A549 (cell line): ENCODE measurements around the gene ADGRL3. TPM values are rescaled to one million over a fixed set of nuclear protein-coding genes. Genes with fewer than 3 reads are reported as not detected.

Experiments
- ATAC-seq, 2 experiments: fragments of 200-7000 bp in 1 of 2; fragments of >200 bp in 1 of 2; cut with Nextera tagmentation in 1 of 2; cut with Tn5 transposase in 1 of 2; 3 replicates each; pipeline versions ENCODE4 v1.8.0 to v1.9.1; 2018 to 2020; ENCODE audit warnings: mild to moderate bottlenecking in 1 of 2, moderate library complexity in 1 of 2
- CTCF ChIA-PET: fragments of 300-600 bp; sonication (Branson Sonifier 250); formaldehyde crosslinking; extraction: SDS; loops from one replicate; lab custom pipeline; 2021; ENCODE audit warnings: antibody characterized with exemption, inconsistent platforms; lab: Yijun Ruan, JAX
- POLR2A ChIA-PET: fragments of 350-600 bp; formaldehyde crosslinking; extraction: SDS; loops from one replicate; lab custom pipeline; 2021; ENCODE audit warnings: antibody characterized with exemption, inconsistent platforms; lab: Yijun Ruan, JAX
- DNase-seq, 2 experiments: peaks; one replicate each; pipeline versions ENCODE4 v3.0.0 to v3.0.0-alpha.2; 2011 to 2016; ENCODE audit warnings: low read depth in 1 of 2, low spot score in 1 of 2
- FAIRE-seq: peaks from 2 replicates; lab custom pipeline; 2011; peaks lifted over from hg19 to GRCh38; lab: Jason Lieb, UNC
- H3K27ac ChIP-seq, 2 experiments: fragments of >200 bp; sonication (Bioruptor Twin); formaldehyde crosslinking; 3 replicates each; pipeline ENCODE4 v1.5.1; 2016 to 2017
- H3K4me1 ChIP-seq: fragments of >200 bp; sonication (Bioruptor Twin); formaldehyde crosslinking; 3 replicates; pipeline ENCODE4 v1.6.1; 2016
- H3K4me2 ChIP-seq: fragments of >200 bp; sonication (Bioruptor Twin); formaldehyde crosslinking; 3 replicates; pipeline ENCODE4 v1.6.1; 2016
- H3K4me3 ChIP-seq: fragments of >200 bp; sonication (Bioruptor Twin); formaldehyde crosslinking; 3 replicates; pipeline ENCODE4 v1.5.1; 2016
- H3K9me3 ChIP-seq: fragments of >200 bp; sonication (Bioruptor Twin); formaldehyde crosslinking; 3 replicates; pipeline ENCODE4 v1.6.1; 2016
- CBX2 ChIP-seq: fragments of 200-600 bp; sonication (generic); IDR thresholded peaks from 2 replicates; pipeline ENCODE4 v1.6.1; 2016; ENCODE audit warnings: low read depth, mild to moderate bottlenecking, borderline replicate concordance
- CBX8 ChIP-seq: fragments of 200-600 bp; sonication (generic); IDR thresholded peaks from 2 replicates; pipeline ENCODE4 v1.6.1; 2016
- E2F6 ChIP-seq: IDR thresholded peaks from 2 replicates; pipeline ENCODE4 v1.6.1; 2012; ENCODE audit warnings: low read depth, borderline replicate concordance
- EHMT2 ChIP-seq: fragments of 200-600 bp; sonication (generic); IDR thresholded peaks from 2 replicates; pipeline ENCODE4 v1.6.1; 2016; ENCODE audit warnings: antibody characterized with exemption, low read depth, mild to moderate bottlenecking, moderate library complexity
- EP300 ChIP-seq, 2 experiments: fragments of >200 bp; sonication (Bioruptor Twin); formaldehyde crosslinking; IDR thresholded peaks; 2 replicates in 1 of 2; 3 replicates in 1 of 2; pipeline ENCODE4 v1.6.1; 2016 to 2017
- HDAC2 ChIP-seq: fragments of 200-600 bp; sonication (generic); IDR thresholded peaks from 2 replicates; pipeline ENCODE4 v1.6.1; 2016
- HOXA7 ChIP-seq: fragments of 250-450 bp; sonication (Bioruptor Pico); IDR thresholded peaks from 2 replicates; pipeline ENCODE4 v1.5.0; 2020; ENCODE audit warnings: mild to moderate bottlenecking, moderate library complexity
- JUNB ChIP-seq: fragments of >200 bp; sonication (Bioruptor Twin); formaldehyde crosslinking; IDR thresholded peaks from 2 replicates; pipeline ENCODE4 v1.6.1; 2016
- KDM5A ChIP-seq: fragments of 200-600 bp; sonication (generic); IDR thresholded peaks from 2 replicates; pipeline ENCODE4 v1.6.1; 2016; ENCODE audit warnings: antibody characterized with exemption, mild to moderate bottlenecking
- MAFK ChIP-seq: fragments of 450-650 bp; IDR thresholded peaks from 2 replicates; pipeline ENCODE4 v1.6.1; 2014; ENCODE audit not compliant: partially characterized antibody
- MAZ ChIP-seq: fragments of 150-350 bp; IDR thresholded peaks from 2 replicates; pipeline ENCODE4 v1.6.1; 2014; ENCODE audit warnings: antibody characterized with exemption, low read depth, low read length, borderline replicate concordance
- NPAS2 ChIP-seq: fragments of 250-450 bp; sonication (Bioruptor Pico); IDR thresholded peaks from 2 replicates; pipeline ENCODE4 v1.8.0; 2022; ENCODE audit warnings: mild to moderate bottlenecking, moderate library complexity, borderline replicate concordance
- NR3C1 ChIP-seq: fragments of >200 bp; sonication (Bioruptor Twin); formaldehyde crosslinking; IDR thresholded peaks from 3 replicates; pipeline ENCODE4 v1.6.1; 2017
- PBX3 ChIP-seq: IDR thresholded peaks from 2 replicates; pipeline ENCODE4 v1.6.1; 2012
- POLR2A ChIP-seq: IDR thresholded peaks from 2 replicates; pipeline ENCODE4 v1.6.1; 2012; ENCODE audit warnings: mild to moderate bottlenecking, low read length
- RCOR1 ChIP-seq: fragments of 150-350 bp; IDR thresholded peaks from 2 replicates; pipeline ENCODE4 v1.6.1; 2014; ENCODE audit warnings: antibody characterized with exemption, low read length, low read depth
- REST ChIP-seq: fragments of 200-600 bp; sonication (generic); IDR thresholded peaks from 2 replicates; pipeline ENCODE4 v1.6.1; 2016; ENCODE audit warnings: antibody characterized with exemption, mild to moderate bottlenecking, moderate library complexity
- TP53 ChIP-seq: fragments of 250-450 bp; sonication (Bioruptor Pico); IDR thresholded peaks from 2 replicates; pipeline ENCODE4 v1.5.0; 2021; ENCODE audit warnings: mild to moderate bottlenecking, moderate library complexity
- ZC3H11A ChIP-seq: fragments of 450-650 bp; IDR thresholded peaks from 2 replicates; pipeline ENCODE4 v1.6.1; 2014; ENCODE audit warnings: antibody characterized with exemption, mild to moderate bottlenecking
- ZFP36 ChIP-seq: fragments of 450-650 bp; IDR thresholded peaks from 2 replicates; pipeline ENCODE4 v1.6.1; 2014; ENCODE audit warnings: borderline replicate concordance; ENCODE audit not compliant: partially characterized antibody
- ZNF302 ChIP-seq: fragments of 250-450 bp; sonication (Bioruptor Pico); IDR thresholded peaks from 2 replicates; pipeline ENCODE4 v1.9.0; 2021; ENCODE audit warnings: inconsistent platforms, mild to moderate bottlenecking, moderate library complexity
- ZSCAN20 ChIP-seq: fragments of 250-450 bp; sonication (Bioruptor Pico); IDR thresholded peaks from 2 replicates; pipeline ENCODE4 v1.8.0; 2022; ENCODE audit warnings: mild to moderate bottlenecking, moderate library complexity
- WGBS: methylation state at CpG from one replicate; pipeline ENCODE4 v1.1.6; 2017; ENCODE audit errors: missing lambda C conversion rate; 5-methylcytosine and 5-hydroxymethylcytosine counted together
- polyA plus RNA-seq, 4 experiments: library from polyadenylated mRNA; depleted of rRNA in 3 of 4; stranded (reverse); fragments of >200 nt; fragmentation: RNase III in 1 of 4; extraction: RNeasy Plus Mini Kit Qiagen cat#74134 plus additional on column Dnase treatment in 1 of 4; gene quantifications; 2 replicates in 3 of 4; 3 replicates in 1 of 4; pipeline ENCODE4 v1.2.3, GENCODE V29; 2011 to 2017
- TF ChIP-seq, protein P1 (sequence below): fragments of 150-350 bp; IDR thresholded peaks from 2 replicates; pipeline ENCODE4 v1.6.1; 2014; ENCODE audit warnings: low read depth, mild to moderate bottlenecking, low read length
- TF ChIP-seq, protein P2 (sequence below): fragments of 250-450 bp; sonication (Bioruptor Pico); IDR thresholded peaks from 2 replicates; pipeline ENCODE4 v1.5.0; 2020; ENCODE audit warnings: low read depth, mild to moderate bottlenecking, moderate library complexity
- TF ChIP-seq, protein P3 (sequence below): fragments of 250-450 bp; sonication (Bioruptor Pico); IDR thresholded peaks from 2 replicates; pipeline ENCODE4 v1.5.0; 2021; ENCODE audit warnings: mild to moderate bottlenecking, moderate library complexity, borderline replicate concordance

Gene ADGRL3
- polyA plus RNA-seq, 2 of the 4 experiments (the other 2 are of a cell fraction), result 0.05 to 0.12 TPM

GRCh38 chr4:61760820-61761219, 560.7 kb downstream of the ADGRL3 start:
- H3K4me1 ChIP-seq, result no peaks in the 10 kb centered on the region
- WGBS, result 6% methylated on average over 2 of the region's 2 CpGs
- no peak overlapping the region for H3K4me2 ChIP-seq
- TF ChIP-seq, protein P1, sequence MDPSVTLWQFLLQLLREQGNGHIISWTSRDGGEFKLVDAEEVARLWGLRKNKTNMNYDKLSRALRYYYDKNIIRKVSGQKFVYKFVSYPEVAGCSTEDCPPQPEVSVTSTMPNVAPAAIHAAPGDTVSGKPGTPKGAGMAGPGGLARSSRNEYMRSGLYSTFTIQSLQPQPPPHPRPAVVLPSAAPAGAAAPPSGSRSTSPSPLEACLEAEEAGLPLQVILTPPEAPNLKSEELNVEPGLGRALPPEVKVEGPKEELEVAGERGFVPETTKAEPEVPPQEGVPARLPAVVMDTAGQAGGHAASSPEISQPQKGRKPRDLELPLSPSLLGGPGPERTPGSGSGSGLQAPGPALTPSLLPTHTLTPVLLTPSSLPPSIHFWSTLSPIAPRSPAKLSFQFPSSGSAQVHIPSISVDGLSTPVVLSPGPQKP, result no peak
- no peak for TF ChIP-seq JUNB
- TF ChIP-seq PBX3, result no peak
- TF ChIP-seq KDM5A, result no peak
- FAIRE-seq (no peak), DNase-seq (no peak), ATAC-seq (no peak)
- H3K4me3 ChIP-seq, result no peak overlapping the region
- no peak overlapping the region for H3K27ac ChIP-seq
- POLR2A ChIA-PET, result no interaction called here
- no peaks in the 10 kb centered on the region for H3K9me3 ChIP-seq
- CTCF ChIA-PET, result no interaction called here

DNA sequence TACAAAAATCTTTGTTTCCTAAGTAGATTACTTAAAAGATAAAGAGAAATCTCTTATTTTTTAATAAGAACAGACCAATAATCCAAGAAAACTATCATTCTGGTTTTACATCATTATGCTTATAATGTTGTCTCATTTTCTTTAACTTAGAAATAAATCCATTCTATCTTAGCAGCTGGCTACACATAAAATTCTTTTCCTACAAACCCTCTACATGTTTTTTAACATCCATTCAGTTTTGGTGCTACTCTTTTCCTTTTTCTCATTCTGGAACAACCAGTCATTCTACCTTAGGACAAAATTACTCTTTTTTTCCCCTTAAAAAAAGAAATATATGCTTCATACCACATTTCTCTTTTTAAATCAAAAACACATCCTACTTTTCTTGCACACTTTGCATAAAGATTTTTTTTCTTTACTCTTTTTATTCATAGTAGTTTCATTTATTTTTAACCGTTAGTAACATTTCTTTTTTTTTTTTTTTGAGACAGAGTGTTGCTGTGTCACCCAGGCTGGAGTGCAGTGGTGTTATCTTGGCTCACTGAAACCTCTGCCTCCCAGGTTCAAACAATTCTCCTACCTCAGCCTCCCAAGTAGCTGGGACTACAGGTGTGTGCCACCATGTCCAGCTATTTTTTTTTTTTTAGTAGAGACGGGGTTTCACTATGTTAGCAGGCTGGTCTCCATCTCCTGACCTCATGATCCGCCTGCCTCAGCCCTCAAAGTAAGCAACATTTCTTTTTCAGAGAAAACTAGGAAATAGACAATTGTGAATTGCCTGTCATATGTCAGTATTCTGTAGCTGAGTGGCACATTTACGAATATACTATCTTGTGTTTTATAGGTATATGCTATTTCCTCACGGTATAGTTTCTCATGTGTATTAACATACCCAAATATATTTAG, 562.8 kb downstream of the ADGRL3 start:
- Histone ChIP-seq H3K27ac (no peak overlapping the region), H3K4me2 (no peak overlapping the region), H3K4me1 (no peaks in the 10 kb centered on the region), H3K9me3 (no peaks in the 10 kb centered on the region), H3K4me3 (no peak overlapping the region)
- no peak for TF ChIP-seq ZC3H11A
- TF ChIP-seq POLR2A, result no peak
- no peak for TF ChIP-seq TP53 (CRISPR knock-in tag)
- TF ChIP-seq CBX2, result no peak
- no peak for TF ChIP-seq REST
- TF ChIP-seq NR3C1, result no peak
- TF ChIP-seq HOXA7 (CRISPR knock-in tag), result no peak
- TF ChIP-seq, protein P2, sequence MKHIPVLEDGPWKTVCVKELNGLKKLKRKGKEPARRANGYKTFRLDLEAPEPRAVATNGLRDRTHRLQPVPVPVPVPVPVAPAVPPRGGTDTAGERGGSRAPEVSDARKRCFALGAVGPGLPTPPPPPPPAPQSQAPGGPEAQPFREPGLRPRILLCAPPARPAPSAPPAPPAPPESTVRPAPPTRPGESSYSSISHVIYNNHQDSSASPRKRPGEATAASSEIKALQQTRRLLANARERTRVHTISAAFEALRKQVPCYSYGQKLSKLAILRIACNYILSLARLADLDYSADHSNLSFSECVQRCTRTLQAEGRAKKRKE (CRISPR knock-in tag), result no peak
- DNase-seq (no peak), ATAC-seq (no peak), FAIRE-seq (no peak)
- POLR2A ChIA-PET, result no interaction called here
- CTCF ChIA-PET, result interaction anchor here (0.6 kb wide), 1 partner anchor 199 kb away, joined by 5 read pairs; no protein-coding TSS in a partner anchor
- WGBS, result 15% methylated on average over 5 of the region's 5 CpGs

GRCh38 chr4:61763682-61764081, 563.6 kb downstream of the ADGRL3 start:
- FAIRE-seq (no peak), ATAC-seq (no peak), DNase-seq (no peak)
- POLR2A ChIA-PET, result no interaction called here
- Histone ChIP-seq H3K4me1 (no peaks in the 10 kb centered on the region), H3K27ac (no peak overlapping the region), H3K9me3 (no peaks in the 10 kb centered on the region), H3K4me2 (no peak overlapping the region), H3K4me3 (no peak overlapping the region)
- CTCF ChIA-PET, result no interaction called here
- TF ChIP-seq EP300 (IDR thresholded peaks at IDR 0.05) (no peak), RCOR1 (no peak), HDAC2 (no peak), MAZ (no peak), ZSCAN20 (CRISPR knock-in tag) (no peak), E2F6 (no peak), ZNF302 (CRISPR knock-in tag) (no peak), TP53 (CRISPR knock-in tag) (no peak), POLR2A (no peak), NPAS2 (no peak), EHMT2 (no peak), ZFP36 (no peak), CBX2 (no peak), MAFK (no peak), JUNB (no peak), CBX8 (no peak)
- TF ChIP-seq, protein P3, sequence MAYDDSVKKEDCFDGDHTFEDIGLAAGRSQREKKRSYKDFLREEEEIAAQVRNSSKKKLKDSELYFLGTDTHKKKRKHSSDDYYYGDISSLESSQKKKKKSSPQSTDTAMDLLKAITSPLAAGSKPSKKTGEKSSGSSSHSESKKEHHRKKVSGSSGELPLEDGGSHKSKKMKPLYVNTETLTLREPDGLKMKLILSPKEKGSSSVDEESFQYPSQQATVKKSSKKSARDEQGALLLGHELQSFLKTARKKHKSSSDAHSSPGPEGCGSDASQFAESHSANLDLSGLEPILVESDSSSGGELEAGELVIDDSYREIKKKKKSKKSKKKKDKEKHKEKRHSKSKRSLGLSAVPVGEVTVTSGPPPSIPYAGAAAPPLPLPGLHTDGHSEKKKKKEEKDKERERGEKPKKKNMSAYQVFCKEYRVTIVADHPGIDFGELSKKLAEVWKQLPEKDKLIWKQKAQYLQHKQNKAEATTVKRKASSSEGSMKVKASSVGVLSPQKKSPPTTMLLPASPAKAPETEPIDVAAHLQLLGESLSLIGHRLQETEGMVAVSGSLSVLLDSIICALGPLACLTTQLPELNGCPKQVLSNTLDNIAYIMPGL, result no peak
